Large intestine (tissue), 3 donors: ENCODE results near the gene AMOT. TPM values are rescaled to one million over a fixed set of nuclear protein-coding genes. Genes with fewer than 3 reads are reported as not detected.

ENCODE experiments used
- DNase-seq, 2 donors: peaks; one replicate each; pipeline versions ENCODE4 v3.0.0 to v3.0.0-alpha.2; 2013
- H3K27ac ChIP-seq: one replicate; pipeline ENCODE4 v1.5.1; 2013; ENCODE audit warnings: low read length
- H3K27me3 ChIP-seq: 2 replicates; pipeline ENCODE4 v1.6.1; 2013; ENCODE audit warnings: low read length; ENCODE audit not compliant: control insufficient read depth, insufficient read depth
- H3K36me3 ChIP-seq: 2 replicates; pipeline ENCODE4 v1.6.1; 2013; ENCODE audit warnings: low read length; ENCODE audit not compliant: control insufficient read depth, insufficient read depth
- H3K4me1 ChIP-seq: one replicate; pipeline ENCODE4 v1.6.1; 2013; ENCODE audit warnings: low read length; ENCODE audit not compliant: control insufficient read depth, insufficient read depth
- H3K4me3 ChIP-seq: one replicate; pipeline ENCODE4 v1.5.1; 2013; ENCODE audit warnings: low read length
- H3K9me3 ChIP-seq: one replicate; pipeline ENCODE4 v1.6.1; 2013; ENCODE audit warnings: mild to moderate bottlenecking, low read depth, low read length, moderate library complexity; ENCODE audit not compliant: control insufficient read depth
- WGBS: methylation state at CpG from one replicate; pipeline ENCODE4 v1.1.5; 2013; ENCODE audit warnings: low lambda C conversion rate; ENCODE audit not compliant: insufficient coverage; 5-methylcytosine and 5-hydroxymethylcytosine counted together
- polyA plus RNA-seq: library from polyadenylated mRNA; unstranded; fragments of 120-200 nt; gene quantifications from one replicate; pipeline ENCODE4 v1.2.1, GENCODE V29; 2013

AMOT gene
- polyA plus RNA-seq, 1 donor: 27.7 TPM

DNA sequence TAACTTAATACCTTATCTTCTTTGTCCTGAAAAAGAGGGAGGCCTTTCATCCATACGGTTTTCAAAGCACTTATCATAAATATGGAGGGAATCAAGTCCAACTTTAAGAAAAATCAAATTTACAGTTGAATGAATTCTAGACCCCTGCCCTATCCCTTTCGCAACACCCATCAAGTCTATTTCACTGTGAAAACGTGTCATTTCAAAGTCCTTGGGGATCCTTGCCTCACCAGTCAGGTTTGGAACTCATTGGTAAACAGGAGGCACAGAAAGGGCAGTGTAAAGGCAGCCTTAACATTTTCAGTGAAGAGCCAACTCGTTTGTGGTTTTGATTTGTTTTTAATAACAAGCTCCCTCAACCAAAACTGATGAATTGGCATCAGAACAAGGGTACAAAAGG lies 66.5 kb downstream of the AMOT start:
- WGBS: no CpG with 5 or more reads among the region's 4 CpGs
- DNase-seq: peak in 1 of 2 donors; percentile 11
- H3K27me3 ChIP-seq: no peaks in the 10 kb centered on the region

DNA sequence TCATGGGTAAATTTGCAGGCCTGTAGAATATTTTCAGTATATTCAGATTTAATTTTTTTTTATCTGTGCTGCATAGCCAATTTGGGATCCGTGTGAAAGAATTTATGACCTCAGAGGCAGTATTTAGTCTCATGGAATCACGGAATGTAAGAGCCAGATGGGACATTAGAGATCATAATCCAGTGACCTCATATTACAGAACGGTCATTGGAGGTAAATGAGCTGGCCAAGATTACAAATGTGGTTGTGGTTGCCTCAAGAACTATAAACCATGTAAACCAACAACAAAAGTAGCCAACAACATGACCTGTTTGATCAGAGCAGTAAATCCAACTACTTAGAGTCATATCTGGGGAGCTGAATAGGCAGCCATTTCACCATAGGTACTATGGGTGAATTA lies 71.6 kb downstream of the AMOT start:
- no peak overlapping the region for H3K27ac ChIP-seq
- H3K9me3 ChIP-seq: no peaks in the 10 kb centered on the region
- no peaks in the 10 kb centered on the region for H3K4me1 ChIP-seq
- no peaks in the 10 kb centered on the region for H3K27me3 ChIP-seq
- no peaks in the 10 kb centered on the region for H3K36me3 ChIP-seq
- no CpG with 5 or more reads among the region's 3 CpGs for WGBS
- DNase-seq: no peak
- no peak overlapping the region for H3K4me3 ChIP-seq

More for the DNA sequence above, 66.5 kb downstream of the AMOT start:
- H3K36me3 ChIP-seq: peaks cover 17% of the 10 kb centered on the region
- no peak overlapping the region for H3K27ac ChIP-seq
- no peaks in the 10 kb centered on the region for H3K4me1 ChIP-seq
- H3K4me3 ChIP-seq: no peak overlapping the region
- no peaks in the 10 kb centered on the region for H3K9me3 ChIP-seq

DNA sequence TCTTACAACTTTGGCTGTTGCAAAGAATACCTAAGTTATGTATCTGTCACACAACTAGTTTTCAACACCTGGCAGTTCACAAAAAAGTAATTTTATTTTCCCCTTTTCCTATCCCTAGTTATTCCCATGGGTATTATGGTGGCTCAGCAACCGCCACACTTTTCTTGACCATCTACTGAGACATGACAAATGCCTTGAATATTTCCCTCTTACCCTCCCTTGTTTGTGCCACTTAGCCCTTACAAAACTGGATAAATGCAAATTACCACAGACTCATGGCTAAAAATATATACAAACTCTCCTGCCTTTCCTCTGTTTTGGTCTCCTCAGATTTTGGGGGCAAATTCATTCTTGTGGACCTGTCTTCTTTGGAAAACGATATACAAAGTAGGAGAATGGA lies 72.1 kb downstream of the AMOT start:
- DNase-seq: no peak
- Histone ChIP-seq H3K27ac (no peak overlapping the region), H3K9me3 (no peaks in the 10 kb centered on the region), H3K4me1 (no peaks in the 10 kb centered on the region), H3K27me3 (no peaks in the 10 kb centered on the region), H3K4me3 (no peak overlapping the region), H3K36me3 (no peaks in the 10 kb centered on the region)
- WGBS: 100% methylated on average over 2 of the region's 2 CpGs

DNA sequence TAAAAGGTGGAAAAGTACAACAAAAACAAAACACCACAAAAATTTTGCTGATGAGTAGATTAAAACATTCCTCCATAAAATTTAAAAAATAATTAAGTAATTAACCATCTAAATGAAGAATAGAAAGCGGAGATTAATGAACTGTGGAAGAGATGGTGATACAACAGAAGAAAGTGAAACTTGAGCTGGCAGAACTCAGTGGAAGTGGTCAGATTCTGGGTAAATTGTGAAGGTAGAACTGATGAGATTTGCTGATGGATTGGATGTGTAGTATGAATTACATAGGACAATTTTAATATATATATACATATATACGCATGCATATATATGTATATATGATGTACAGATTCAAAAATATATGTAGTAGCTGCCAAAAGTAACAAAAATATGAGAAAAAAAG lies 73.9 kb downstream of the AMOT start:
- no peaks in the 10 kb centered on the region for H3K27me3 ChIP-seq
- no peaks in the 10 kb centered on the region for H3K9me3 ChIP-seq
- no peak overlapping the region for H3K27ac ChIP-seq
- no peak for DNase-seq
- H3K4me3 ChIP-seq: no peak overlapping the region
- no peaks in the 10 kb centered on the region for H3K4me1 ChIP-seq
- H3K36me3 ChIP-seq: no peaks in the 10 kb centered on the region
- no CpG with 5 or more reads among the region's 2 CpGs for WGBS

DNA sequence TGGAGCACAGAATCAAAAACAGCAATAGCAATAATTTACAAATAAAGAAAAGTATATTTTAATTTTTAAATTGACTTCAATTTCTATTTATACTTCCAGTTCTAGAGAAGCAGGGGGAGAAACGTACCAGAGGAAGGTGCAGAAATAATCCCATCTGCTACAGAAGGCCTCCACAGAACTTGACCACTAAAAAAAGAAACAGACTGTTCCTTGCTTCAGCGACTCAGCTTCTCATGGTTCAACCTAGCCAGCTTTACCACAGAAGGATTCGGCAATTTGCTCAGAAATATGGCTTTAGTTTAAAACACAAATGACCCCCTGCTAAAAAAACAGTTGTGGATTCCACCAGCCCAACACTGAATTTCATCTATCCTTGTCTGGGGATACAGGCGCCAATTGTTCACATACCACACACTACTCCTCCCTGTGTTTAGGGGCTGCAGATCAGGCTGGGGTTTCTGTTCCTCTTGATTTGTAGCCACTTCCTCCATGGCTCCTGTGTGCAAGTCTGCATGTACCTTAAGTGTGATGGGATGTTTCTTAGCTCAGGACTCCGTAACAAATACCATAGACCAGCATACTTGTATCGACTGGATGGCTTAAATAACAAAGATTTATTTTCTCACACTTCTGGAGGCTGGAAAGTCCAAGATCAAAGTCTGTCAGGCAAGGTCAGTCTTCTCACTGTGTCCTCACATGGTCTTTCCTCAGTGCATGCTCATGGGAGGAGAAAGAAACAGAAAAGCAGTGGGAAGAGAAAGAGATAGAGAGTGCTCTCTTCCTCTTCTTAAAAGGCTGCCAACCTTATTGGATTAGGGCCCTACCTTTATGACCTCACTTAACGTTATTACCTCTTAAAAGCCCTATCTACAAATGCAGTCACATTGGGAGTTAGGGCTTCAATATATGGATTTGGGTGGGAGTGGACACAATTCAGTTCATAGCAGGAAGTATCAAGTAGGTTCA lies 79.1 kb downstream of the AMOT start:
- no peak overlapping the region for H3K4me3 ChIP-seq
- no peaks in the 10 kb centered on the region for H3K4me1 ChIP-seq
- H3K9me3 ChIP-seq: no peaks in the 10 kb centered on the region
- H3K27me3 ChIP-seq: no peaks in the 10 kb centered on the region
- WGBS: no CpG with 5 or more reads among the region's 7 CpGs
- no peak overlapping the region for H3K27ac ChIP-seq
- H3K36me3 ChIP-seq: no peaks in the 10 kb centered on the region
- no peak for DNase-seq

DNA sequence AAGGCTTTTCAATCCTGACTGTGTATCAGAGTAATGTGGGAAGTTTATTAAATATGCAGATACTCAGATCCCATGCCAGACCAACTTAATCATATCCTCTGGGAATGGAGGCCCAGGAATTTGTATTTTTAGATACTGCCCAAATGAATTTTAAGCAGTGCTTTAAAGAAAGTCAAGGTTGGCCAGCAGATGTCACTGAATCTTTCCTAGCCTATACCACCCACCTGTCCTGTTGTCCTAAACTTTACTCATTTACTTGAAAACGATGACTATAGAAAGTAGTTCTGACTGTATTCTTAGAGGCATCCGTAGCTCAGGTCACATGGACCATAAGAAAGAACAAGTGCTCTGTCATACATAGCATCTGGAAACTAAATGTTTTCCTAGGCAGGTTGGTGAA lies 79.9 kb downstream of the AMOT start:
- DNase-seq: no peak
- Histone ChIP-seq H3K27ac (no peak overlapping the region), H3K27me3 (no peaks in the 10 kb centered on the region), H3K36me3 (no peaks in the 10 kb centered on the region), H3K4me1 (no peaks in the 10 kb centered on the region), H3K4me3 (no peak overlapping the region), H3K9me3 (no peaks in the 10 kb centered on the region)
- no CpG with 5 or more reads among the region's 2 CpGs for WGBS

DNA sequence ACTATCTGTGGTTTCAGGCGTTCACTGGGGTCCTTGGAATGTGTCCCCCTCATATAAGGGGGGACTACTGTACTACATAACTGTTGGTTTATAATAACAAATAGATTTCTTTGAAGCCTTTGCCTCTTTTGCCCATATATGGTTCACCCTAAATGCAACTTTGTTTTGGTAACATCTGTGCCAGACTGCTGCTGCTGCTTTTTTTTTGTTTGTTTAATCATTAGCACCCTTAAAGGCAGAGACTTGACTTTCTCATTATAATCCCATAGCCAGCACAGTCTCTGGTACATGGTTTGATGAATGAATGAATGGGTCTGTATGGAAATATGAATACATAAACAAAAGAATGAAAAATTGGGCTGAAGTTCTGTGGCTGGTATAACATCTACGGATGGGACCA lies 80.7 kb downstream of the AMOT start:
- no CpG with 5 or more reads among the region's 2 CpGs for WGBS

DNA sequence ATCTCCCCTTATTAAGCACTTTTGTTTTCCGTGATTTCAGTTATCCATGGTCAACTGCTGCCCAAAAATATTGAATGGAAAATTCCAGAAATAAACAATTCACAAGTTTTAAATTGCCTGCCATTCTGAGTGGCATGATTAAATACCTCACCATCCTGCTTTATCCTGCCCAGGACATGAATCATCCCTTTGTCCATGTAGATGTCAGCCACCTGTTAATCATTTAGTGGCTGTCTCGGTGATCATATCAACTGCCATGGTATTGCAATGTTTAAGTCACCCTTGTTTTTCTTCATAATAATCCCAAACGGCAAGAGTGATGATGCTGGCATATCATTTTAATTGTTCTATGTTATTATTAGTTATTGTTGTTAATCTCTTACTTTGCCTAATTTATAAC lies 81.1 kb downstream of the AMOT start:
- Histone ChIP-seq H3K4me1 (no peaks in the 10 kb centered on the region), H3K36me3 (no peaks in the 10 kb centered on the region), H3K4me3 (no peak overlapping the region), H3K27me3 (no peaks in the 10 kb centered on the region), H3K27ac (no peak overlapping the region), H3K9me3 (no peaks in the 10 kb centered on the region)
- WGBS: no CpG with 5 or more reads among the region's 3 CpGs
- no peak for DNase-seq

More for the DNA sequence above, 80.7 kb downstream of the AMOT start:
- Histone ChIP-seq H3K4me3 (no peak overlapping the region), H3K27me3 (no peaks in the 10 kb centered on the region), H3K4me1 (no peaks in the 10 kb centered on the region), H3K36me3 (no peaks in the 10 kb centered on the region), H3K27ac (no peak overlapping the region), H3K9me3 (no peaks in the 10 kb centered on the region)
- no peak for DNase-seq

DNA sequence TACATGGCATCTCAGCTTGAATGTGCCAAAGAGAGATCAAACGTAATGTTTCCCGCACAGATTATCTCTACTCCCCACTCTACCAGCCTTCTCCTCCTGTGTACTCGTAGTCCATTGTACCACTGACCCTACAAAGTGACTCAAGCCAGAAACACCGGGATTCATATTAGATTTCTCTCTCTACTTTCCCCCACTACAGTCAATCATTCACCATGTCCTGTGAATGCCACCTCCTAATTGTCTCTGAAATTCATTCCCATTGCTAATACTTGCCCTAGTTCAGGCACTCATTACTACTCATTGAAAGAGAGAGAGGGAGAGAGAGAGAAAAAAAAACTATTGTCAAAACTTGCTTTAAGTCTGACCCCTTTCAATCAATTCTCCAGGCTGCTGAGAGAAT lies 82.7 kb downstream of the AMOT start:
- no peaks in the 10 kb centered on the region for H3K36me3 ChIP-seq
- no peak for DNase-seq
- no CpG with 5 or more reads among the region's 4 CpGs for WGBS

DNA sequence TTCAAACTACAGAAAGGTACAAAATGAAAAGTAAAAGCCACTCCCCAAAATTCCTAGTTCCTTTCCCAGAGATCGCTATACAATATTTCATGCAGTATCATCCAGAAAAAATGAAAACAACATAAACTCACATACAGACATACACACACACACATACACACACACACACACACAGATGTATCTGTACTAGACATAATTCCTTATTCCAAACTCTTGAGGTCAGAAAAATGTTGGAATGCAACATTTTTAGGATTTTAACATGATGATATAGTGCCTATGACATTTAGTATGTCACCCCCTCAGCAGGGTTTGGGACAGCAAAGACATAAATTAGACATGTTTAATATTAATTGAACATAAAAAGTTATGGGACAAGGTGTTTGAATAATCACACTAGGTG lies 87.5 kb downstream of the AMOT start:
- Histone ChIP-seq H3K36me3 (no peaks in the 10 kb centered on the region), H3K4me1 (no peaks in the 10 kb centered on the region), H3K27ac (no peak overlapping the region), H3K4me3 (no peak overlapping the region), H3K27me3 (no peaks in the 10 kb centered on the region), H3K9me3 (peaks cover 2% of the 10 kb centered on the region)
- WGBS: no CpG with 5 or more reads among the region's 1 CpG
- DNase-seq: no peak

More for the DNA sequence above, 82.7 kb downstream of the AMOT start:
- no peak overlapping the region for H3K4me3 ChIP-seq
- H3K27ac ChIP-seq: no peak overlapping the region
- H3K27me3 ChIP-seq: no peaks in the 10 kb centered on the region
- no peaks in the 10 kb centered on the region for H3K4me1 ChIP-seq
- H3K9me3 ChIP-seq: no peaks in the 10 kb centered on the region

DNA sequence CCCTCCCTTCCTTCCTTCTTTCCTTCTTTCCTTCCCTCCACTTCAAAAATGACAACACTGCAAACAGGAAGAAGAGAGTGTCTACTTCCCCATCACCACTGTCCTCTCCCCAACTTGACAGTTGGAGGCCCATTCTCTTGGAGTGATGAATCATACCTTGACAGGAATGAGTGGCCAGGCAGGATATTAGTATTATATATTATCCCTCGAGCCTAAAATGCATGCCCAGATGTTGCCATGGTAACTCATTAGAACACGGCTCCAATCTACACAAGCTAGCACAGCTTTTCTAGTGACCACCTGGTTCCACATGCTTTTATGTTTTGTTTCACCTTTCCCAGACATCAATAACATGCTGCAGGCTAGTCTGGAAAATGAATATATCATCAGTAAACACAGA lies 89.6 kb downstream of the AMOT start:
- Histone ChIP-seq H3K4me1 (no peaks in the 10 kb centered on the region), H3K9me3 (peaks cover 2% of the 10 kb centered on the region), H3K27me3 (no peaks in the 10 kb centered on the region), H3K36me3 (no peaks in the 10 kb centered on the region), H3K4me3 (no peak overlapping the region), H3K27ac (no peak overlapping the region)
- no CpG with 5 or more reads among the region's 2 CpGs for WGBS
- DNase-seq: no peak
